Measurements from ENCODE around the gene KLF4.

KLF4 gene

DNA sequence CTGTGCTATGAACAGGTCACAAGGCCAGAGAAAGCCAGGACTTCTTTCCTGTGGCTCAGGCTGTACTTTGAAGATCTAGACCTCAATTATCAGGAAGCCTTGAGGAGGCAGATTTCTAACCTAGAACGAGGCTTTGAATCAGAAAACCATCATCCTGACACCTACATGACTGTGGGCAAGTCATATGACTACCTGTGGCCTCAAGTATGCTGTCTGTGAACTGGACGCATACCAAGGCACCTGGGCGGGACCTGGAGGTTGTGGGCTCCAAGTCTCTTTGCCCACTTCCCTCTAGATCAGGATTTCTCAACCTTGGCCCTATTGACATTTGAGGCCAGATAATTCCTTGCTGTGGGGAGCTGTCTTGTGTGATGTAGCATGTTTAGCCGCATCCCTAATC lies 42.5 kb downstream of the KLF4 start:
- FAIRE-seq: no peak

DNA sequence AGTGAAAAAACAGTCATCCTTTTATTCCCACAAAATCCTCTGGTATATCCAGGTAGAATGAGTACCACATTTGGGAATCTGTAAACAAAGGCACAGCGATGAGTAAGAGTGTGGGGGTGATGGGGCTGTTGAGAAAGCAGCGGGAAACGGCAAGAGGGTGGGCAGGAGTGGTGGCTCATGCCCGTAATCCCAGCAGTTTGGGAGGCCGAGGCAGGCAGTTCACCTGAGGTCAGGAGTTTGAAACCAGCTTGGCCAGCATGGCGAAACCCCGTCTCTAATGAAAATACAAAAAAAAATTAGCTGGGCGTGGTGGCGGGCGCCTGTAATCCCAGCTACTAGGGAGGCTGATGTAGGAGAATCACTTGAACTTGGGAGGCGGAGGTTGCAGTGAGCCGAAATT lies 43.1 kb downstream of the KLF4 start:
- FAIRE-seq: no peak

DNA sequence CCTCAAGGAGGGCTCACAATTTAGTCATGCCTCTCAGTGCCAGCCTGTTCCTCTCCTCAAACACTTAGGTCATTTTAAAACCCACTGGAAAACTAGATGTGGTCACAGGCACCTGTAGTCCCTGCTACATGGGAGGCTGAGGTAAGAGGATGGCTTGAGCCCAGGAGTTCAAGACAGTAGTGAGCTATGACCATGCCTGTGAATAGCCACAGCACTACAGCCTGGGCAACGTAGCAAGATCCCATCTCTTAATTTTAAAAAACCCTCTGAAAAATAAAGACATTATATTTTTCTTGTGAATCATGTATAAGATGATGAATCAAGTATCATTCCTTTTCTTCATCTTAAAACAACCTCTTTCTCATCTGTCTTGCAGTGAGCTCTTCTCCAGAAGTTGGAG lies 45.8 kb downstream of the KLF4 start:
- FAIRE-seq: no peak

DNA sequence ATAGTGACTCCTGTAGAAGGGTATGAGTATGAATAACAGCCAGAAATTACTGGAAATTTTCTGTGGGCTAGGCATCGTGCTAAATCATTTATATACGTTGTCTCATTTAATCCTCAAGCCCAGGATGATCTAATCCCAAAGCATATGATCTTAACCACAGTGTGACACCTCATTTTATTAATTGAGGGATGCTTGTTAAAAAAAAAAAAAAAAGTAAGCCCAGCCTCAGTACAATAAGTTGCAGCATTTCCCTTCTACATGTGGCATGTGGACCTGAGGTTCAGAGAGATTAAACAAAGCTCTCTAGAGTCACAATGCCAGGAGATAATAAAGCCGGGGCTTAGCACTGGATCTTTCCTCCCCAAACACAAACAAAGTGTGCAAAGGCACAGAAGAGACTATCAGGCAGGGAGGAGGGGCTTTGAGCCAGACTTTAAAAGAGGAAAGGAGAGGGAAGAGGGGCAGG lies 49.5 kb downstream of the KLF4 start:
- FAIRE-seq: no peak

DNA sequence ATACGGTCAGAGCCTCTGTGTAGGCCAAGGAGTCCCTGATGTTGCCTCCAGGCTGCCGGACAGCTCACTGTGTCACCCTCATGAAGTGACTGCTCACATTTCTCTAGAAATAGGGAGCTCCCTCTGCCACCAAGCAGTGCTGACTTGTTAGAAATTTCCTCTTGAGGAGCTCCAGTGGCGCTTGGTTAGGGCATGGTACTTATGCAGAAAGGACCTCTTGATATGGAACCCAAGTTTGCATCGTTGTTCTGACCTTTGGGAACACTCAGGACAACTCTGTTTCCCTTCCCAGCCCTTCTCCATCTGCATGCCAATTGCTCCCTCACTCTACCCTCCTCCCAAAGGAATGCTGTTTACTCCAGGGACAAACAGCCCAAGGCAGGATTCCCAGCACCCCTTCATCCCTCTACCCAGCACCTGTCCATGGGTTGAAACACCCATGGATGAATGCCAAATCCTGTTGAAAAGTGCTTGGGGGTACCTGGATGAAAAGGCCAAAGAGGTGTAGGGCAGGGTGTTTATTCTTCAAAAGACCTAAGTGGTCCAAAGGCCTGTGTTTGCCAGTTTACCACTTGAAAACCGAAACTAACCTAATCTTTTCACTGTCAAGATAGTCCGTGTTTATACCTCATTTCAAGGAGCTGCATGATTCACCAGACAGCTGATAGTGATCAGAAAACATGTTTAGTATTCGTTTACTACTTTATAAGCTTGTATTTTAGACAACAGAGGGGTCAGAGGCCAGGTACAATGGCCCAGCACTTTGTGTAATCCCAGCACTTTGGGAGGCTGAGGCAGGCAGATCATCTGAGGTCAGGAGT lies 51.1 kb downstream of the KLF4 start:
- FAIRE-seq: no peak

DNA sequence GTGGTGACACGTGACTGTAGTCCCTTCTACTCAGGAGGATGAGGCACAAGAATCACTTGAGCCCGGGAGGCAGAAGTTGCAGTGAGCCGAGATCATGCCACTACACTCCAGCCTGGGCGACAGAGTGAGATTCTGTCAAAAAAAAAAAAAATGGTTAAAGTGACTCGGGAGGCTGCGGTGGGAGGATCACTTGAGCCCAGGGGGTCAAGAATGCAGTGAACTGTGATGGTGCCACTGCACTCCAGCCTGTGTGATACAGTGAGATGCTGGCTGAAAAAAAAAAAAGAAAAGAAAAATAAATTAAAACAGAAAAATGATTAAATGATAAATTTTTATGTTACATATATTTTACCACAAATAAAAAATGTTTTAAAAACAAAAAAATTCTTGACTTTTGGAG lies 51.9 kb downstream of the KLF4 start:
- FAIRE-seq: no peak

DNA sequence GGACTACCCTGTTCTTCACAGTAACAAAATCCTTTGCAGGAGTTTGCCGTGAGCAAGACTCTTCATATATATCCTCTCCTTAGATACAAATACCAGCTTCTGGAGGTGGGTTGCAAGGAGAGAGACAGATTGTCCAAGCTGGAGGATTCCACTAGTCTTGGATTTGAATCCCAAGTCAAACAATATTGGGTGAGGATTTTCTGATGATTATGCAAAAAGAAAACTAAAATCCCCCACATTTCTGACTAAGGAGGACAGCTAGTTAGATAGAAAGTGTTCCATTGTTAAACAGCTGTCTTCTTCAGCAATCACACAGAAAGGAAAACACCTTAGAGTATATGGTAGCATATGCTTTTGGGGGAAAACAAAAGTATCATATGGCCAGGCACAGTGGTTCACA lies 54.2 kb downstream of the KLF4 start:
- FAIRE-seq: no peak

All from A204.1 (cell line).